ENCODE results near the gene DOCK1.
A peak's percentile ranks its signal among the peaks of the same experiment; 100 is the strongest.

DOCK1 gene

DNA sequence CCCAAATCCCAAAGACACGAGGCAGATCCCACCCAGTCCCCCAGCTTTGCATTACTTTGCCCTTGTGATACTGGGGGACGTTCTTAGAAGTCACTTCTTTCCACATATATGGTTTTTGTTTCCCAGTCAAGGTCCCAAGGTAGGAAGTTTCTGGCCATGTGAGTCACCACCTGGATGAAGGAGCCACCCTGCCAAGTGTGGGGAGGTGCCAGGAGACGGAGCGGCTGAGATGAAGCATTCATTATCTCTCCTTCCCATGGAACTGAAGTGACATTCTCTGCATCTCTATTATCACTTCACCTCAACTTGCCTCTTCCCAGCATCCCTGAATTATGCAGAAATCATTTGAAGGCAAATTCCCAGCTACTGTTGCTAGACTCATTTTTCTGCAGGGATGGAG, 427.4 kb downstream of the DOCK1 start:
- DNase-seq: no peak

- no peak for DNase-seq
These were observed 432.6 kb downstream of the DOCK1 start for GRCh38 chr10:127337801-127338200.

GRCh38 chr10:127338399-127339110, 433.3 kb downstream of the DOCK1 start:
- DNase-seq: no peak

GRCh38 chr10:127343821-127344220, 438.6 kb downstream of the DOCK1 start:
- DNase-seq: no peak

- DNase-seq: no peak
These were observed 439.1 kb downstream of the DOCK1 start for GRCh38 chr10:127344346-127344745.

GRCh38 chr10:127345231-127345965, 440.2 kb downstream of the DOCK1 start:
- peak; percentile 6 for DNase-seq

DNA sequence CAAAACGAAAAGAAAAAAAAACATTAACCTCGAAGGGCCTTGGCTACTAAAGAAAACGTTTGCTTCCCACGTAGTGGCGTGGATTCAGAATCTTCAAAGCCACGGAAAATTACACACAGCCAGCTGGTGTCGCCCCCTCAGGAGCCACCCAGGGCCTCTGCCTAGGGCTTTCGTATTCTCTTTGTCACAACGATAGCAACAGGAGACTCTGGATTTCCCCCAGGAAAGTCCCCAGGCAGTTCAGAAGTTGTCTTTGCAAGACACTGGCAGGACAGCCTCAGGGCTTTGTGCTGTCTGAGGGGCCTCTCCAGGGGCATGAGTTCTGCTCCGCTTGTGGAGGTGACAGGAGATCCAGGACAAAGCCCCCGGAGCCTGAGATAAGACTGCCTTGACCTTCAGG, 441.4 kb downstream of the DOCK1 start:
- no peak for DNase-seq

DNA sequence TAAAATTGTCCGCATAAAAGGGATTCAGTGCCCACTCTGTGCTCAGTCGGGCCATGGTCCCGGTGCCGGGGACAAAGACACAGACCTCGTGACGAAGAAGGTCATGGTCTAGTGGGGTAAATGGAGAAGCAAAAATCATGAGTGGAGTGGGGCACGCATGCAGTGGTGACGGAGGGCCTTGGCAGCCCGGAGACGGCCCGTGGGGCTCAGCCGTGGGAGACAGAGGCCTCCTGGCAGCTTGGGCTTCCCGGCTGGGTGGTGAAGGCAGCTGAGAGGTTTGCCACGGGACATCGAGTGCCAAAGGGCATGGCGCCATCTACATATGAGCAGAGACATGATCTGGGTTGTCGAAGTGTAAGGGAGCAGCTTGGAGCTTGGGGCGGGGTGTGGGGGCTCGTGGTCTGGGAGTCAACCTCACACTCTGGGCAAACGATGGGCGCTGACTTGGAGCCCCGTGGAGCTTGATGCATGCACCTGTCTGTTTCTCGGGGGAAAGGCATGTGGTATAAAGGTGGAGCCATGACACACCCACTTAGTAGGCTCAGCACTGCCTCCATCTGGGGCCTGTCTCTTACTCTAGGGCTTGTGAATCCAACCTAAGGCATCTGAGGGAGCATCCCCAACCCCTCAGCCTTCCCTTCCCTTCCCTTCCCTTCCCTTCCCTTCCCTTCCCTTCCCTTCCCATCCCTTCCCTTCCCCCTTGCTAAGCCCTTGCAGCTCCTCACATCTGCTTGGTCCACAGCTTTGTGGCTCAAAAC, 442.2 kb downstream of the DOCK1 start:
- DNase-seq: no peak

- no peak for DNase-seq
These were observed 444.5 kb downstream of the DOCK1 start for GRCh38 chr10:127349737-127350136.

DNA sequence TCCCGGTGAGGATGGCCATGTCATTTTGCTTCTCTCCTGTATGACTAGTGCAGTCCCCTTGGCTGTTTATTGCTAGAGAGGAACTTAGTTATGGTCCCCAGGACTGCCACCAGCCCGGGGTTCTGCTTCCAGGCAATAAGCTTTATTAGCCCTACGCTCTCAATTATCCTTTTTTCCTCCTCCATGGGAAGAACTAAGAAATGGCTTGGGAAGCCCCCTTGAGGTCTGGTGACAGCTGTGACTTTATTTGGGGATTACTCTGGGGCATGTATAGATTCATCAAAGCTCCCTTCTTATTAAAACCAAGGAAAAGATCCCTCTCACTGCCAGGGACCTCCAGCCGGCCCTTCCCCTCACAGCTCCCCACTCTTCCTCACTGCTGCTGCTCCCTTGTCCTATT, 446.3 kb downstream of the DOCK1 start:
- DNase-seq: no peak

DNA sequence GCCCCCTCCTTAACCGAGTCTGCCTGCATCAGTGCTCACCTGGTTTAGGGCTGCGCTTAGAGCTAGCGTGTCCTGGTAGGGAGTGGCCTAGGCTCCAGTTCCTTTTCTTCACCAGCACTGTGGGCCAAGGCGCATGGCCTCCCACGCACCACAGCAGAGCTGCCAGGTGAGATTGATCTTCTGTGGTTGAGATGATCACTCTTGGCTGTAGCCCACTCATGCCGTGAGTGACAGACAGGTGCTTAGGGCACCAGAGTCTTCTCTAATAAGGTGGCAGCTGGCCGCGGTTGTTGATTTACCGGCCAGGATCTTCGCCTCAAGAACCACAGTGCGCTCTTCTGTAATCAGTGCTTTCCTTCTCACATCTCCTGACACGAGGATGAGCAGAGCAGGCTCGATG, 448.3 kb downstream of the DOCK1 start:
- DNase-seq: no peak

- DNase-seq: no peak
These were observed 449.0 kb downstream of the DOCK1 start for GRCh38 chr10:127354255-127354654.

GRCh38 chr10:127354992-127355391, 449.8 kb downstream of the DOCK1 start:
- DNase-seq: no peak

DNA sequence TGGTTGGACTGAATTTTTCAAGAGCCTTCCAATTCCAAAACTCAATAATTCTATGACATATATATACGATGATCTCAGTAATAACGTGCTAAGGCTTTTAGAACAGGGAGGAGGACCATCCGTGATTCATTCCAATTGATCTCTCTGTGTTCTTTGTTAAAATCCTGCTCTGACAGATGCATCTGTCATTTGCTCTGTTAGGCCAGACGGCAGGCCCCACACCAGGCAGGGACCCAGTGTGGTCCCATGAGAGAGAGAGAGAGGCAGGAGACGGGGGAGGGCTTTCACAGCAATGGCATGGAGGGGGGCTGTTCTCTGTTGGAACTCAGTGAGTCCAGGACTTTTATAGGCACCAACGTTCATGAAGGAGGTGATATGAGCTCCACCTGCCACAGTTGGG, 451.1 kb downstream of the DOCK1 start:
- no peak for DNase-seq

- DNase-seq: no peak
These were observed 452.0 kb downstream of the DOCK1 start for GRCh38 chr10:127357265-127357664.

DNA sequence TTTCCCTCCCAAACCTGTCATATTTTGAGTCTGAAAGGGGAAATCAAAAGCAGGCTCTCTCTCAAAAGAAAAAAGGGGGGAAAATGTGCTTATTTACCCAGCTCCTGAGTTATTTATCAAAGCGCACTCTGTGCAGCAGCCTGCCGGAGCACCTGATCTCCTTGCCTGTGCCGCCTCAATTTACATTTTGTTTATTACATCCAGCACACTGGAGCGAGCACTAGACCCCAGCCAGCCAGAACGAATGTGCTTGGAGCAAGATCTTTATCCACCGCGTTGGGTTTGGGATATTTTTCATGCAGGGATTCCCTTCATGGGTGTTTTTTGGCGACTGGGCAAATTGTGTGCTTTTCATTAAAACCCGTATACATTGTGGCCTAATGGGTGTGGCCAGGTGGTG, 453.1 kb downstream of the DOCK1 start:
- DNase-seq: no peak

DNA sequence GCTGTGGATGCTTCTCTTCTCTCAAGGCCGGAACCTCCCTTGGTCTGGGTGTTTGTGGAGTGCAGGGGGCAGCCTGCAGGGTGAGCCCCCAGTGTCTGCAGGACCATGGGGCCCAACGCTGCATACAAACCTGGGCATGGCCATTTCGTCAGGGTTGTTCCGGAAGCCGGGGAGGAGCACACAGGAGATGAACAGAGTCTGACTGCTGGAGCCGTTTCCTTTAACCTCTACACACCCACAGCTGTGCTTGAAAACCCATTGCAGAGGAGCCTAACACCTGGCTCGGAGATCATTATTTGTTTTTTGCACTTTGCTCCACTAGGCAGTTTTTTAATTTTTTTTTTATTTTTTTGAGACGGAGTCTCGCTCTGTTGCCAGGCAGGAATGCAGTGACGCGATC, 458.8 kb downstream of the DOCK1 start:
- DNase-seq: no peak

- DNase-seq: no peak
These were observed 462.9 kb downstream of the DOCK1 start for GRCh38 chr10:127368101-127368500.

- no peak for DNase-seq
These were observed 463.7 kb downstream of the DOCK1 start for GRCh38 chr10:127368929-127369328.

- DNase-seq: no peak
These were observed 465.4 kb downstream of the DOCK1 start for GRCh38 chr10:127370601-127371000.

DNA sequence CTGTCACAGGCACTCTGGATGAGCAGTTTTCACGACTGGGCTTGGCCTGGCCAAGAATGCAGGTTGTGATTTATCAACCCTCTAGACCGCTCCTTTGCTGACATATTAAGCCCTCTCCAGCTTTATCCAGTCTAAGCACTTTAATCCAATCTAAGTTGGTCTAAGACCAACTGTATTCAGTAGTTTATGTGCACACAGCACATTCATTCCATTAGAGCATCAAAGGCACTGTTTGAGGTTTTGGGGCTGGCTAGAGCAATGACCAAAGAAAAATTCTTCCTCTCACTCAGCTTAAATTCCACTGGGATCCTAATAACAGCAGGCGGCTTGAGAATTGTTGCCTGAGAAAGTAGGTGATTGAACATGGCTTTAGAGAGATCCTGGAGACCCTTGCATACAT, 467.1 kb downstream of the DOCK1 start:
- no peak for DNase-seq

- DNase-seq: no peak
These were observed 468.9 kb downstream of the DOCK1 start for GRCh38 chr10:127374074-127374680.

- no peak for DNase-seq
These were observed 469.7 kb downstream of the DOCK1 start for GRCh38 chr10:127374901-127375300.

DNA sequence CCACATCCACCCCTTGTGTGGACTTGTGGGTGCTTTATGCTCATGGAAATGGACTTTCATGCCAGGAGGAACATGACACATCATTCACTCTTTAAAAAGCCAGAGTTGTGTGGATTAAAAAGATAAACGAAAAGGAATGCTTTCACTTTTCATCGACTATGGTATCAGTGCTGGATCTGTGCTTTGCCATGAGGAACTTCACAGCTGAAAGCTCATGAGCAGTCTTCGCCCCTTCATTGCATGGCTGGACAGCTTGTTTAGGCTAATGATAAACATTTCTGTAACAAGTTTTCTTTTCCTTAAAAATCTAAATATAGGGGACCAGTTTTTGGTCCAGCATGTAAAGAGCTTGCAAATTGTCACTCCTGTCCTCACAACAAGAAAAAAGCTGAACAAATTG, 470.2 kb downstream of the DOCK1 start:
- no peak for DNase-seq

Data from NCI-H774 (cell line).